Naive B cell (primary cell): ENCODE data around the gene TRIO. TPM values are rescaled to one million over a fixed set of nuclear protein-coding genes. Genes with fewer than 3 reads are reported as not detected.

Source experiments
- ATAC-seq, 2 donors: fragments of 150-1000 bp; cut with Tn5 transposase; 2 replicates each; pipeline ENCODE4 v1.10.0; 2021; ENCODE audit warnings: low read depth in 2 of 2, mild to moderate bottlenecking in 2 of 2, moderate library complexity in 2 of 2
- DNase-seq: peaks from one replicate; pipeline ENCODE4 v3.0.0; 2022
- H3K27ac Mint-ChIP-seq, 6 donors: one replicate each; pipeline ENCODE4 v1.8.0; 2020 to 2022; ENCODE audit warnings: mild to moderate bottlenecking in 6 of 6, mixed read lengths in 6 of 6, moderate library complexity in 5 of 6, inconsistent platforms in 2 of 6
- H3K27me3 Mint-ChIP-seq, 3 donors: one replicate each; pipeline ENCODE4 v1.8.0; 2021 to 2022; ENCODE audit warnings: mixed read lengths in 3 of 3, mild to moderate bottlenecking in 1 of 3
- H3K36me3 Mint-ChIP-seq, 2 donors: one replicate each; pipeline ENCODE4 v1.8.0; 2020 to 2022; ENCODE audit warnings: mixed read lengths in 2 of 2, inconsistent platforms in 1 of 2, mild to moderate bottlenecking in 1 of 2
- H3K4me1 Mint-ChIP-seq, 3 donors: one replicate each; pipeline ENCODE4 v1.8.0; 2020 to 2022; ENCODE audit warnings: mixed read lengths in 3 of 3, inconsistent platforms in 1 of 3, mild to moderate bottlenecking in 1 of 3, moderate library complexity in 1 of 3
- H3K4me3 Mint-ChIP-seq, 8 donors: one replicate each; pipeline ENCODE4 v1.8.0; 2020 to 2022; ENCODE audit warnings: mild to moderate bottlenecking in 8 of 8, mixed read lengths in 8 of 8, moderate library complexity in 8 of 8, inconsistent platforms in 2 of 8
- H3K9me3 Mint-ChIP-seq, 7 donors: one replicate each; pipeline ENCODE4 v1.8.0; 2020 to 2022; ENCODE audit warnings: mixed read lengths in 7 of 7, mild to moderate bottlenecking in 5 of 7, inconsistent platforms in 2 of 7, moderate library complexity in 1 of 7
- polyA plus RNA-seq, 6 donors: library from polyadenylated mRNA; unstranded; fragments of 300-500 nt; fragmentation: Illumina TruSeq; gene quantifications; one replicate each; pipeline ENCODE4 v1.2.3, GENCODE V29; 2021; ENCODE audit warnings: low read depth in 6 of 6

The TRIO gene
- polyA plus RNA-seq, 6 donors from 2014 or later = 7.3 to 16.4 (median 11.1) TPM

GRCh38 chr5:14208071-14209021 is 65.2 kb downstream of the TRIO start:
- ATAC-seq = peak; percentile 10 to 29

GRCh38 chr5:14209222-14209822 is 66.2 kb downstream of the TRIO start:
- Mint-ChIP-seq H3K27ac (peak overlapping the region; percentile 30 to 96 (median 58)), H3K9me3 (peaks cover 0 to 2% (median 0%) of the 10 kb centered on the region in 7 donors), H3K4me1 (peaks cover 65 to 93% (median 78%) of the 10 kb centered on the region in 3 donors), H3K27me3 (no peaks in the 10 kb centered on the region), H3K36me3 (no peaks in the 10 kb centered on the region), H3K4me3 (peak overlapping the region in 4 of 8 donors; percentile 40 to 66 (median 50))
- DNase-seq = no peak
- ATAC-seq = no peak

More at GRCh38 chr5:14208071-14209021, 65.2 kb downstream of the TRIO start:
- Mint-ChIP-seq H3K27me3 (no peaks in the 10 kb centered on the region), H3K4me3 (peak overlapping the region in 6 of 8 donors; percentile 13 to 61 (median 38)), H3K36me3 (no peaks in the 10 kb centered on the region), H3K4me1 (peaks cover 65 to 93% (median 78%) of the 10 kb centered on the region in 3 donors), H3K27ac (peak overlapping the region; percentile 23 to 93 (median 54)), H3K9me3 (peaks cover 0 to 2% (median 0%) of the 10 kb centered on the region in 7 donors)
- no peak for DNase-seq

GRCh38 chr5:14209836-14210235 is 66.7 kb downstream of the TRIO start:
- no peak for ATAC-seq
- Mint-ChIP-seq H3K4me3 (peak overlapping the region in 2 of 8 donors; percentile 59 to 66), H3K27ac (peak overlapping the region; percentile 30 to 96 (median 58)), H3K4me1 (peaks cover 62 to 93% (median 78%) of the 10 kb centered on the region in 3 donors), H3K9me3 (peaks cover 0 to 2% (median 0%) of the 10 kb centered on the region in 7 donors), H3K27me3 (no peaks in the 10 kb centered on the region), H3K36me3 (no peaks in the 10 kb centered on the region)
- DNase-seq = no peak

DNA sequence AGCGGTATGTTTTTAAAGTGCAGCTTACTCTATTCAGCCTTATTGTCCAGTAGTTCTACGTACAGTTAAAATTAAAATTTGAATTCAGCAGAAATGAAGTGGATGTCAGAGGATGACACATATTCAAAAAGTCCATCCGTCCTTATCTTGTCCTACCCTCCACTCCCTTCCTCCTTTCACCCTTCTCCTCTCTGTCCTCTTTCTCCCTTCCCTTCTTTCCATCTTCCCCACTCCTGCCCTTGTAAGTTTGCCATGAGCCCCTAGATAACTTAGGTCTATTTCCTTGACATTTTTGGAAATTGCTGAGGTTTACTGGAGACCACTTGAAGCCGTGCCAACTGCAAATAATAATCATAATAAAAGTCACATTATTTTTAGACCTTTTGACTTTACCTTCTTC is 67.6 kb downstream of the TRIO start:
- peaks cover 62 to 88% (median 80%) of the 10 kb centered on the region in 3 donors for H3K4me1 Mint-ChIP-seq
- H3K9me3 Mint-ChIP-seq = peaks cover 0 to 2% (median 0%) of the 10 kb centered on the region in 7 donors
- no peaks in the 10 kb centered on the region for H3K27me3 Mint-ChIP-seq
- no peak for ATAC-seq
- peak overlapping the region in 6 of 8 donors; percentile 1 to 56 (median 26) for H3K4me3 Mint-ChIP-seq
- DNase-seq = no peak
- peak overlapping the region; percentile 37 to 95 (median 87) for H3K27ac Mint-ChIP-seq
- H3K36me3 Mint-ChIP-seq = no peaks in the 10 kb centered on the region

- H3K9me3 Mint-ChIP-seq = peaks cover 0 to 2% (median 0%) of the 10 kb centered on the region in 7 donors
- no peaks in the 10 kb centered on the region for H3K27me3 Mint-ChIP-seq
- ATAC-seq (peak; percentile 79 to 83), DNase-seq (peak; percentile 49)
- peaks cover 71 to 90% (median 86%) of the 10 kb centered on the region in 3 donors for H3K4me1 Mint-ChIP-seq
- H3K4me3 Mint-ChIP-seq = peak overlapping the region; percentile 67 to 83 (median 74)
- H3K36me3 Mint-ChIP-seq = no peaks in the 10 kb centered on the region
- H3K27ac Mint-ChIP-seq = peak overlapping the region; percentile 87 to 97 (median 94)
Measured at GRCh38 chr5:14211818-14212803, 69.0 kb downstream of the TRIO start.

GRCh38 chr5:14212838-14213237 is 69.7 kb downstream of the TRIO start:
- Mint-ChIP-seq H3K4me3 (peak overlapping the region; percentile 8 to 78 (median 72)), H3K27ac (peak overlapping the region; percentile 87 to 97 (median 94)), H3K9me3 (peaks cover 0 to 2% (median 0%) of the 10 kb centered on the region in 7 donors), H3K4me1 (peaks cover 71 to 90% (median 86%) of the 10 kb centered on the region in 3 donors), H3K27me3 (no peaks in the 10 kb centered on the region), H3K36me3 (no peaks in the 10 kb centered on the region)
- DNase-seq (no peak), ATAC-seq (peak; percentile 42)

DNA sequence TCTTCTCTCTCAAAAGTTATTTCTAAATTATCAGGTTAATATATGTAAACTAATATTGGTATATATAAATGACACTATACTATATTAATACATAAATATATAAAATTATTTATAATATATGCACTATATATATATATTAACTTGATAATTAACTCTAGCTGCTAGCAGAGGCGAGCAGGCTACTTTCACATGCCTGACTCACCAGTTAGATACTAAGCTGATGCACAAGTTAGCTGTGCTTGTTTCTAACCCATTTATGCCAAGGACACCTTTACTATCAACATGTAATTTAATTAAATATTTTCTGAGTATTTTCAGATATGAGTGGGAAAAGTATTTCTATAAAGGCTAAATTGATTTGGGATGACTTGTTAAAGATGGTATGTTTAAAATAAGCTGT is 70.1 kb downstream of the TRIO start:
- H3K4me1 Mint-ChIP-seq = peaks cover 72 to 90% (median 86%) of the 10 kb centered on the region in 3 donors
- H3K36me3 Mint-ChIP-seq = no peaks in the 10 kb centered on the region
- H3K27me3 Mint-ChIP-seq = no peaks in the 10 kb centered on the region
- H3K27ac Mint-ChIP-seq = peak overlapping the region in 4 of 6 donors; percentile 89 to 94 (median 92)
- H3K9me3 Mint-ChIP-seq = peaks cover 0 to 2% (median 0%) of the 10 kb centered on the region in 7 donors
- ATAC-seq = no peak
- H3K4me3 Mint-ChIP-seq = peak overlapping the region in 6 of 8 donors; percentile 15 to 78 (median 72)
- no peak for DNase-seq

GRCh38 chr5:14213813-14214585 is 70.9 kb downstream of the TRIO start:
- H3K4me3 Mint-ChIP-seq = peak overlapping the region; percentile 5 to 74 (median 38)
- H3K27me3 Mint-ChIP-seq = no peaks in the 10 kb centered on the region
- H3K36me3 Mint-ChIP-seq = no peaks in the 10 kb centered on the region
- peak overlapping the region; percentile 25 to 93 (median 60) for H3K27ac Mint-ChIP-seq
- no peak for ATAC-seq
- peaks cover 0 to 2% (median 0%) of the 10 kb centered on the region in 7 donors for H3K9me3 Mint-ChIP-seq
- no peak for DNase-seq
- peaks cover 74 to 90% (median 89%) of the 10 kb centered on the region in 3 donors for H3K4me1 Mint-ChIP-seq

- H3K4me1 Mint-ChIP-seq = peaks cover 74 to 90% (median 89%) of the 10 kb centered on the region in 3 donors
Measured at GRCh38 chr5:14215901-14216300, 72.8 kb downstream of the TRIO start.

DNA sequence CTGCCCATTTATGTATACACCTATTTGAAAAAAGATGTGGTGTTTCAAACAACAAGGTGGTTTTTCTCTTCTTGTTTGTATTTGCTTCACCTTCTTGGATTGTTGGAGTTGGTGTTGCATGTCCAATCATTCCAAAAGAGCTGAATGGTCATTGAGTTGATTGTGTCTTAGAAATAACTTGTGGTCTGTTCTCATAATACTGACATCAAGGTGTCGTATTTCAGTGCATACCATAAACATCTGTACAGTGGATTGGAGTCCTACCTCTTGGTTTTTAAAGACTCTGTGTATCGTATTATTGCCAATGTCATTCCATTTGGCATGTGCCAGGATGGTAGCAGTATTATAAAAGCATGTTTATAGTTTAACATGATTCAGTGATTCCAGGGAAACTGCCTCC is 73.2 kb downstream of the TRIO start:
- peak overlapping the region in 1 of 8 donors; percentile 44 for H3K4me3 Mint-ChIP-seq
- peaks cover 4 to 7% of the 10 kb centered on the region in 2 donors for H3K36me3 Mint-ChIP-seq
- H3K27me3 Mint-ChIP-seq = no peaks in the 10 kb centered on the region
- ATAC-seq (no peak), DNase-seq (no peak)
- no peaks in the 10 kb centered on the region for H3K9me3 Mint-ChIP-seq
- peak overlapping the region in 4 of 6 donors; percentile 5 to 70 (median 49) for H3K27ac Mint-ChIP-seq
- peaks cover 76 to 93% (median 87%) of the 10 kb centered on the region in 3 donors for H3K4me1 Mint-ChIP-seq

More at GRCh38 chr5:14215901-14216300, 72.8 kb downstream of the TRIO start:
- no peaks in the 10 kb centered on the region for H3K9me3 Mint-ChIP-seq
- H3K27ac Mint-ChIP-seq = peak overlapping the region in 3 of 6 donors; percentile 5 to 47 (median 31)
- no peak overlapping the region for H3K4me3 Mint-ChIP-seq
- ATAC-seq (no peak), DNase-seq (no peak)
- peaks cover 0 to 2% of the 10 kb centered on the region in 2 donors for H3K36me3 Mint-ChIP-seq
- H3K27me3 Mint-ChIP-seq = no peaks in the 10 kb centered on the region

GRCh38 chr5:14216902-14217301 is 73.8 kb downstream of the TRIO start:
- H3K27me3 Mint-ChIP-seq = no peaks in the 10 kb centered on the region
- peak overlapping the region in 4 of 8 donors; percentile 21 to 74 (median 40) for H3K4me3 Mint-ChIP-seq
- peaks cover 7 to 9% of the 10 kb centered on the region in 2 donors for H3K36me3 Mint-ChIP-seq
- no peak for DNase-seq
- no peak for ATAC-seq
- H3K4me1 Mint-ChIP-seq = peaks cover 77 to 96% (median 87%) of the 10 kb centered on the region in 3 donors
- no peaks in the 10 kb centered on the region for H3K9me3 Mint-ChIP-seq
- peak overlapping the region in 4 of 6 donors; percentile 51 to 70 (median 62) for H3K27ac Mint-ChIP-seq
